Measurements from ENCODE around the gene FKBP5. TPM values are rescaled to one million over a fixed set of nuclear protein-coding genes. Genes with fewer than 3 reads are reported as not detected.

FKBP5 gene
- total and polyA plus RNA-seq, 5 experiments from 2014 or later: 75.4 to 297 (median 108) TPM

- H3K27me3 Mint-ChIP-seq: no peaks in the 10 kb centered on the region
- no peaks in the 10 kb centered on the region for H3K36me3 Mint-ChIP-seq
- H3K9me3 Mint-ChIP-seq: no peaks in the 10 kb centered on the region
- H3K4me1 Mint-ChIP-seq: peaks cover 46 to 91% (median 83%) of the 10 kb centered on the region in 4 donors
- peak overlapping the region; percentile 71 to 96 (median 88) for H3K27ac Mint-ChIP-seq
- POLR2A ChIA-PET: interaction anchor here (0.6 to 11.9 kb wide), 7 partner anchors 11 to 118 kb away, joined by 3 to 142 read pairs (median 4); partner anchors contain the start of genes ARMC12 and FKBP5
- ATAC-seq (peak; percentile 61 to 65), DNase-seq (peak in 3 of 10 donors; percentile 17 to 37 (median 31))
- H3K4me3 Mint-ChIP-seq: peak overlapping the region; percentile 51 to 86 (median 72)
Measured at GRCh38 chr6:35719830-35720733, 31.4 kb upstream of the FKBP5 start.

GRCh38 chr6:35719404-35719829 lies 30.7 kb upstream of the FKBP5 start:
- H3K27me3 Mint-ChIP-seq: no peaks in the 10 kb centered on the region
- H3K9me3 Mint-ChIP-seq: no peaks in the 10 kb centered on the region
- H3K36me3 Mint-ChIP-seq: no peaks in the 10 kb centered on the region
- peak overlapping the region; percentile 71 to 96 (median 88) for H3K27ac Mint-ChIP-seq
- peaks cover 45 to 85% (median 76%) of the 10 kb centered on the region in 4 donors for H3K4me1 Mint-ChIP-seq
- POLR2A ChIA-PET: interaction anchor here (0.9 to 11.9 kb wide), 8 partner anchors 9 to 117 kb away, joined by 3 to 142 read pairs (median 4); partner anchors contain the start of genes ARMC12 and FKBP5
- peak overlapping the region; percentile 51 to 86 (median 72) for H3K4me3 Mint-ChIP-seq
- DNase-seq (no peak), ATAC-seq (peak; percentile 18 to 19)

- Mint-ChIP-seq H3K27me3 (no peaks in the 10 kb centered on the region), H3K9me3 (no peaks in the 10 kb centered on the region), H3K4me1 (peaks cover 42 to 81% (median 72%) of the 10 kb centered on the region in 4 donors), H3K36me3 (no peaks in the 10 kb centered on the region), H3K27ac (peak overlapping the region; percentile 71 to 96 (median 88)), H3K4me3 (peak overlapping the region; percentile 51 to 86 (median 72))
- ATAC-seq (peak; percentile 58 to 64), DNase-seq (peak in 3 of 10 donors; percentile 23 to 44 (median 33))
- POLR2A ChIA-PET: interaction anchor here (0.9 to 11.9 kb wide), 5 partner anchors 9 to 116 kb away, joined by 3 to 142 read pairs (median 3); partner anchors contain the start of genes ARMC12 and FKBP5
Measured at GRCh38 chr6:35718911-35719381, 30.2 kb upstream of the FKBP5 start.

DNA sequence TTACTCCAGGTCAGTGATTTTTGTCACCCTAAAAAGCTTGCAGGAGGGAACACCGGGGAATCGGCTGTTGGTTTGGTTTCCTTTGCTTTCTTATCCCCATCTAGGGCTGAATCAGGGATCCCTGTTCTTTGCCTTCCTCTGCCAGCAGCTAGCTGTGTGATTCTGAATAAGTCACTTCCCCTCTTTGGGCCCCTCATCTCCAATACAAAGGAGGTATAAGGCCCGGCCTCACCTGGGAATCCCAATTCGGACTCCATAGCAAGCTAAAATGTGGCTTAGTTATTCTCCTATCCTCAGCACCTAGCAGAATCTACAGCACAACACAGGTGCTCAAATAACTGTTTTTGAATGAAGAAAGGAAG lies 29.6 kb upstream of the FKBP5 start:
- Mint-ChIP-seq H3K9me3 (no peaks in the 10 kb centered on the region), H3K36me3 (no peaks in the 10 kb centered on the region), H3K27me3 (no peaks in the 10 kb centered on the region), H3K4me1 (peaks cover 47 to 81% (median 72%) of the 10 kb centered on the region in 4 donors), H3K4me3 (peak overlapping the region; percentile 29 to 86 (median 73)), H3K27ac (peak overlapping the region; percentile 71 to 96 (median 87))
- POLR2A ChIA-PET: interaction anchor here (0.6 to 11.9 kb wide), 4 partner anchors 8 to 404 kb away, joined by 3 to 142 read pairs (median 4); partner anchors contain the start of gene ARMC12
- DNase-seq (no peak), ATAC-seq (no peak)

GRCh38 chr6:35717449-35718374 lies 29.0 kb upstream of the FKBP5 start:
- H3K9me3 Mint-ChIP-seq: no peaks in the 10 kb centered on the region
- POLR2A ChIA-PET: interaction anchor here (0.6 to 11.9 kb wide), 5 partner anchors 8 to 512 kb away, joined by 3 to 142 read pairs (median 3); partner anchors contain the start of gene ARMC12
- ATAC-seq: no peak
- H3K4me3 Mint-ChIP-seq: peak overlapping the region; percentile 16 to 84 (median 66)
- no peaks in the 10 kb centered on the region for H3K27me3 Mint-ChIP-seq
- H3K4me1 Mint-ChIP-seq: peaks cover 48 to 81% (median 74%) of the 10 kb centered on the region in 4 donors
- peak overlapping the region; percentile 71 to 96 (median 87) for H3K27ac Mint-ChIP-seq
- DNase-seq: no peak
- no peaks in the 10 kb centered on the region for H3K36me3 Mint-ChIP-seq

GRCh38 chr6:35716798-35717197 lies 28.1 kb upstream of the FKBP5 start:
- Mint-ChIP-seq H3K36me3 (no peaks in the 10 kb centered on the region), H3K9me3 (no peaks in the 10 kb centered on the region), H3K4me1 (peaks cover 47 to 75% (median 71%) of the 10 kb centered on the region in 4 donors), H3K27ac (peak overlapping the region in 7 of 10 donors; percentile 3 to 90 (median 60)), H3K27me3 (no peaks in the 10 kb centered on the region), H3K4me3 (peak overlapping the region in 3 of 10 donors; percentile 35 to 84 (median 66))
- no peak for DNase-seq
- ATAC-seq: no peak
- POLR2A ChIA-PET: interaction anchor here (0.6 to 11.9 kb wide), 4 partner anchors 9 to 511 kb away, joined by 3 to 142 read pairs (median 4); partner anchors contain the start of gene ARMC12

DNA sequence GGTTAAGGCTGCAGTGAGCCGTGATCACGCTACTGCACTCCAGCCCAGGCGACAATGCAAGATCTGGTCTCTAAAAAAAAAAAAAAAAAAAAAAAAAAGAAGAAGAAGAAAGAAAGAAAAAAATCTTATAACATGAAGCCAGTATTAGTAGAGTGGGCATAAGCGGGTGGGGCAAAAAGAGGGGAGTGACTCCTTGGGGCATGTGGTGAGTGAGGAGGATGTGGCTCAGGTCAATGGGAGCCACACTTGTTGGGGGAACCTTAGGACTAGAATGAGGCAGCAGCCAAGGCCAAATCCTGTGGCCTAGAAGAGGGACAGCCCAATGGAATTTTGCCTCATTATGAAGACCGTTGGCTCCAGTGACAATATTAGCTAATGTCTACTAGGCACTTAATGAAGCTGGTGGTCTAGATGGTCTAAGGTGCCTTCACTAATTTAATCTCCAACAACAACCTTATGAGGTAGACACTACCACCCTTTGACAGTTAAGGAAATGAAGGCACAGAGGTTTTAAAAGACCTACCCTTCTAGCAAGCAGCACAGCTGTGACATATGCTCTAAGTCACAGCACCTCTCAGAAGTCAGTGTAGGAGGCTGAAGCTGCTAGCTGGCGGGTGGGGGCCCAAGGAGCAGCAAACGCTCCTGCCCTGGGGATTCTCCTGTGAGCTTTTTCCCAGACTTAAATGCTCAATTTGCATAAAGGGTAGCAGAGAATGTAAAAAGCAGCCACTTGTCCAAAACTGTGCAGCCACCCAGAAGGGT lies 24.5 kb upstream of the FKBP5 start:
- peak overlapping the region in 7 of 10 donors; percentile 10 to 83 (median 48) for H3K27ac Mint-ChIP-seq

GRCh38 chr6:35711731-35712130 lies 23.0 kb upstream of the FKBP5 start:
- POLR2A ChIA-PET: interaction anchor here (11.9 kb wide), 1 partner anchor 20 kb away, joined by 142 read pairs; the partner anchor contains the start of gene ARMC12
- H3K4me3 Mint-ChIP-seq: no peak overlapping the region
- H3K4me1 Mint-ChIP-seq: peaks cover 25 to 48% (median 37%) of the 10 kb centered on the region in 4 donors
- H3K36me3 Mint-ChIP-seq: no peaks in the 10 kb centered on the region
- ATAC-seq (no peak), DNase-seq (no peak)
- H3K27ac Mint-ChIP-seq: no peak overlapping the region
- H3K27me3 Mint-ChIP-seq: no peaks in the 10 kb centered on the region
- H3K9me3 Mint-ChIP-seq: peaks cover 0 to 2% (median 0%) of the 10 kb centered on the region in 9 donors

More for the DNA sequence above, 24.5 kb upstream of the FKBP5 start:
- Mint-ChIP-seq H3K9me3 (peaks cover 0 to 2% (median 0%) of the 10 kb centered on the region in 9 donors), H3K27me3 (no peaks in the 10 kb centered on the region), H3K4me3 (peak overlapping the region in 3 of 10 donors; percentile 4 to 47 (median 29)), H3K36me3 (no peaks in the 10 kb centered on the region), H3K4me1 (peaks cover 37 to 63% (median 49%) of the 10 kb centered on the region in 4 donors)
- POLR2A ChIA-PET: interaction anchor here (0.6 to 11.9 kb wide), 3 partner anchors 7 to 108 kb away, joined by 3 to 142 read pairs (median 3); partner anchors contain the start of gene ARMC12
- no peak for DNase-seq
- ATAC-seq: no peak

- H3K27ac Mint-ChIP-seq: no peak overlapping the region
- H3K9me3 Mint-ChIP-seq: peaks cover 0 to 2% (median 0%) of the 10 kb centered on the region in 9 donors
- H3K36me3 Mint-ChIP-seq: no peaks in the 10 kb centered on the region
- POLR2A ChIA-PET: interaction anchor here (0.9 to 11.9 kb wide), 2 partner anchors 8 to 21 kb away, joined by 3 to 142 read pairs; partner anchors contain the start of gene ARMC12
- no peak overlapping the region for H3K4me3 Mint-ChIP-seq
- peaks cover 15 to 34% (median 25%) of the 10 kb centered on the region in 4 donors for H3K4me1 Mint-ChIP-seq
- peak in 1 of 10 donors; percentile 10 for DNase-seq
- no peak for ATAC-seq
- H3K27me3 Mint-ChIP-seq: no peaks in the 10 kb centered on the region
Measured at GRCh38 chr6:35710241-35710847, 21.6 kb upstream of the FKBP5 start.

DNA sequence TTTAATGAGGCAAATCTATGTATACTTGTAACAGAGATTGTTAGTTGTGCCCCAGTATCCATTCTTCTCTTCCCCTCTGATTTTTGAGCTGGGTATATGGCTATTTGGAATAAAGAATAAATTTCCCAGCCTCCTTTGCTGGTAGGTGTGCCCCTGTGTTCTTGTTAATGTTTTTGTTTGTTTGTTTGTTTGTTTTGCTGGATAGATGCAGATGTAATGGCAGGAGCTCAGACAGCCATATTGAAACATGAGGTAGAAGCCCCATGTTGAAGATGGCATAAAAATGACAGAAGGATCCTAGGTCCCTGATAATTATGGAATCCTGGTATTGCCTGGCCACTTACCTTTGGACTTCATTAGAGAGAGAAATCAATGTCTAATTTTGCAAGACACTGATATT lies 19.9 kb upstream of the FKBP5 start:
- no peaks in the 10 kb centered on the region for H3K36me3 Mint-ChIP-seq
- no peak overlapping the region for H3K4me3 Mint-ChIP-seq
- peaks cover 11 to 35% (median 21%) of the 10 kb centered on the region in 4 donors for H3K4me1 Mint-ChIP-seq
- peaks cover 0 to 4% (median 0%) of the 10 kb centered on the region in 9 donors for H3K9me3 Mint-ChIP-seq
- peak overlapping the region in 1 of 10 donors; percentile 27 for H3K27ac Mint-ChIP-seq
- no peak for ATAC-seq
- no peak for DNase-seq
- POLR2A ChIA-PET: interaction anchor here (2.0 kb wide), 1 partner anchor 8 kb away, joined by 5 read pairs; no protein-coding TSS in a partner anchor
- H3K27me3 Mint-ChIP-seq: no peaks in the 10 kb centered on the region

Measured in naive thymus-derived CD8-positive, alpha-beta T cell (primary cell).